ENCODE measurements around the gene ESAM.

Gene ESAM

DNA sequence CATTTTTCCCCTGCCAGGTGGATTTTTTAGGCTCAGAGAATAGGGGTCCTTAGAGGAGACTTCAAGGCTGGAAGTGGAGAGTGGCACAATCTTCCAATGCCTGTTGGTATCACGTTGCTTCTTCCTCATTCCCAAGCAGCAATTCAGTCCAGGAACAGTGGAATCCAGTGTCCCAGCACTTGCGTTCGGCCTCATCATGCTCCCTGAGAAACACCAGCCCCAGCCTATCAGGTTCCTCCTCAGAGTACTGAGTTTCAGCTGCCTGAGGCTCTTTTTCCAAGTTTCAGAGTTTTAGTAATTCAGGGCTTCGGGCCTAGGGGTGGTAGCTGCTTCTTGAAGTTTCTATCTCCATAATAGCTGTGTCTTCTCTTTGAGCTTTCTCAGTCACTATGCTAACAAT is 54.3 kb downstream of the ESAM start:
- H2BK120ac ChIP-seq (ENCODE audit: low read depth, low read length) = no peak overlapping the region
- H2BK12ac ChIP-seq (ENCODE audit: low read length) = no peak overlapping the region
- no peak for DNase-seq (ENCODE audit: low spot score)
- H3K9me3 ChIP-seq (replicated peaks in 1 of 2; ENCODE audit: control insufficient read depth in 2 of 2, insufficient read depth in 1 of 2, low read depth in 1 of 2, low read length in 2 of 2) = peaks cover 3 to 4% of the 10 kb centered on the region in 2 donors
- no peak overlapping the region for H2BK15ac ChIP-seq (ENCODE audit: low read length)
- no CpG with 5 or more reads among the region's 4 CpGs for WGBS, 2 donors (ENCODE audit: extremely low coverage in 2 of 2, insufficient read length in 2 of 2, insufficient replicate concordance in 1 of 2)
- no peak overlapping the region for H3K9ac ChIP-seq (ENCODE audit: low read depth, low read length, poor library complexity)
- H3K36me3 ChIP-seq (replicated peaks in 1 of 2; ENCODE audit: control insufficient read depth in 2 of 2, insufficient read depth in 2 of 2, low read length in 2 of 2) = no peaks in the 10 kb centered on the region
- H2AK5ac ChIP-seq (ENCODE audit: low read depth, low read length) = no peak overlapping the region
- H3K14ac ChIP-seq (ENCODE audit: low read length) = no peak overlapping the region
- no peak overlapping the region for H3K23ac ChIP-seq (ENCODE audit: low read depth, low read length, poor library complexity)
- H2BK5ac ChIP-seq (ENCODE audit: low read length) = no peak overlapping the region
- H3K79me1 ChIP-seq (ENCODE audit: low read depth, low read length) = no peaks in the 10 kb centered on the region
- H3K4me1 ChIP-seq (ENCODE audit: control insufficient read depth in 2 of 2, insufficient read depth in 1 of 2, low read depth in 1 of 2, low read length in 2 of 2) = no peaks in the 10 kb centered on the region
- H4K8ac ChIP-seq (ENCODE audit: low read depth, low read length) = no peak overlapping the region
- H4K91ac ChIP-seq (ENCODE audit: low read depth, low read length, poor library complexity) = no peak overlapping the region
- peak overlapping the region; percentile 47 for H2AFZ ChIP-seq (ENCODE audit: low read length)
- no peak overlapping the region for H3K4ac ChIP-seq (ENCODE audit: low read length)
- no peaks in the 10 kb centered on the region for H3K27me3 ChIP-seq (ENCODE audit: control insufficient read depth in 3 of 3, insufficient read depth in 3 of 3, low read depth in 1 of 3, low read length in 3 of 3)
- no peak overlapping the region for H3K27ac ChIP-seq (replicated peaks; ENCODE audit: low read length)
- H3K4me3 ChIP-seq (ENCODE audit: low read length in 2 of 2) = peak overlapping the region in 1 of 2 donors; percentile 7
- H3K18ac ChIP-seq (ENCODE audit: low read length) = no peak overlapping the region
- H3K4me2 ChIP-seq (ENCODE audit: insufficient read depth, low read length, poor library complexity, severe bottlenecking) = no peak overlapping the region
